Tibial nerve (tissue), 4 donors: Measurements from ENCODE around the gene PARP1.

ENCODE experiments used
- CTCF ChIP-seq, 5 experiments: fragments of 200-600 bp in 3 of 5; fragments of 450-650 bp in 2 of 5; sonication (generic) in 3 of 5; IDR thresholded peaks; one replicate each; pipeline ENCODE4 v1.5.1; 2016 to 2019; ENCODE audit warnings: antibody characterized with exemption in 5 of 5, mild to moderate bottlenecking in 3 of 5, moderate library complexity in 2 of 5
- EP300 ChIP-seq, 2 donors: sonication (generic); formaldehyde crosslinking; IDR thresholded peaks; one replicate each; pipeline ENCODE4 v1.6.1; 2017; ENCODE audit warnings: antibody characterized with exemption in 2 of 2, mild to moderate bottlenecking in 1 of 2

- TF ChIP-seq CTCF (IDR thresholded peaks at IDR 0.05): no peak
- TF ChIP-seq EP300 (IDR thresholded peaks at IDR 0.05): no peak
Observed at GRCh38 chr1:226394462-226394861, 13.4 kb downstream of the PARP1 start.
